Upper lobe of left lung (tissue), 6 donors: Measurements from ENCODE around the gene SV2C. TPM values are rescaled to one million over a fixed set of nuclear protein-coding genes. Genes with fewer than 3 reads are reported as not detected.
"Not testable (repeated sequence)": the region's sequence is repeated elsewhere in the genome, so short reads cannot be mapped to it uniquely, and the experiment has no call there.

Source experiments
- ATAC-seq, 2 donors: fragments of 200-7000 bp; cut with Tn5 transposase; one replicate each; pipeline ENCODE4 v1.9.1; 2022; ENCODE audit warnings: mild to moderate bottlenecking in 2 of 2, moderate library complexity in 2 of 2; ENCODE audit not compliant: low FRiP score in 2 of 2
- DNase-seq, 2 donors: peaks; one replicate each; pipeline ENCODE4 v3.0.0-alpha.2; 2019 to 2020
- H3K27ac ChIP-seq, 4 donors: fragments of 200-600 bp; sonication (generic); one replicate each; pipeline ENCODE4 v1.5.1; 2016 to 2019
- H3K27me3 ChIP-seq, 4 donors: fragments of 200-600 bp; sonication (generic); one replicate each; pipeline ENCODE4 v1.5.1; 2017 to 2019
- H3K36me3 ChIP-seq, 4 donors: fragments of 200-600 bp; sonication (generic); one replicate each; pipeline ENCODE4 v1.5.1; 2016 to 2019
- H3K4me1 ChIP-seq, 4 donors: fragments of 200-600 bp; sonication (generic); one replicate each; pipeline ENCODE4 v1.5.1; 2018 to 2019
- H3K4me3 ChIP-seq, 4 donors: fragments of 200-600 bp; sonication (generic); one replicate each; pipeline ENCODE4 v1.5.1; 2017 to 2019; ENCODE audit warnings: mild to moderate bottlenecking in 2 of 4, moderate library complexity in 1 of 4
- H3K9me3 ChIP-seq, 4 donors: fragments of 200-600 bp; sonication (generic); one replicate each; pipeline ENCODE4 v1.5.1; 2018 to 2019
- CTCF ChIP-seq, 6 experiments: fragments of 450-650 bp in 4 of 6; fragments of 200-600 bp in 2 of 6; sonication (generic) in 2 of 6; IDR thresholded peaks; one replicate each; pipeline ENCODE4 v1.5.1; 2016 to 2019; ENCODE audit warnings: antibody characterized with exemption in 6 of 6
- EP300 ChIP-seq, 4 donors: sonication (generic); formaldehyde crosslinking; IDR thresholded peaks; one replicate each; pipeline ENCODE4 v1.5.1; 2017; ENCODE audit warnings: antibody characterized with exemption in 4 of 4, control low read depth in 2 of 4
- POLR2A ChIP-seq, 4 donors: fragments of 450-650 bp; IDR thresholded peaks; one replicate each; pipeline ENCODE4 v1.5.1; 2016 to 2017; ENCODE audit warnings: antibody characterized with exemption in 4 of 4, mild to moderate bottlenecking in 2 of 4
- POLR2AphosphoS5 ChIP-seq, 2 donors: sonication (generic); formaldehyde crosslinking; IDR thresholded peaks; one replicate each; pipeline ENCODE4 v1.5.1; 2017; ENCODE audit warnings: antibody characterized with exemption in 2 of 2
- WGBS, 2 donors: methylation state at CpG; one replicate each; pipeline ENCODE4 v1.1.5; 2017 to 2018; 5-methylcytosine and 5-hydroxymethylcytosine counted together
- total RNA-seq, 6 donors: library from RNA; depleted of rRNA in 4 of 6; stranded (reverse); fragments of >200 nt in 4 of 6; gene quantifications; one replicate each; pipeline versions ENCODE4 v1.1.0 to v1.2.1, GENCODE V29; 2016 to 2021
- donor health status: DM: no; HTN: no; CAD: no; lungs with moderate emphysema.
- donor health status: DM: no; HTN: yes; CAD: no; lungs with severe emphysema.

Gene SV2C
- total RNA-seq, 6 donors from 2014 or later = 0.15 to 0.51 (median 0.21) TPM; not detected in 2

- H3K4me1 ChIP-seq = no peaks in the 10 kb centered on the region
- 92 to 93% methylated on average over 4 of the region's 4 CpGs for WGBS, 2 donors
- no peaks in the 10 kb centered on the region for H3K36me3 ChIP-seq
- H3K9me3 ChIP-seq = no peaks in the 10 kb centered on the region
- TF ChIP-seq CTCF (IDR thresholded peaks at IDR 0.05) = no peak
- no peak for TF ChIP-seq EP300 (IDR thresholded peaks at IDR 0.05)
- no peak for TF ChIP-seq POLR2AphosphoS5 (IDR thresholded peaks at IDR 0.05)
- no peak for TF ChIP-seq POLR2A (IDR thresholded peaks at IDR 0.05)
- no peak for DNase-seq
- no peak for ATAC-seq
- H3K4me3 ChIP-seq = no peak overlapping the region
- H3K27ac ChIP-seq = no peak overlapping the region
- no peaks in the 10 kb centered on the region for H3K27me3 ChIP-seq
Observed at GRCh38 chr5:76236684-76237083, 153.5 kb downstream of the SV2C start.

DNA sequence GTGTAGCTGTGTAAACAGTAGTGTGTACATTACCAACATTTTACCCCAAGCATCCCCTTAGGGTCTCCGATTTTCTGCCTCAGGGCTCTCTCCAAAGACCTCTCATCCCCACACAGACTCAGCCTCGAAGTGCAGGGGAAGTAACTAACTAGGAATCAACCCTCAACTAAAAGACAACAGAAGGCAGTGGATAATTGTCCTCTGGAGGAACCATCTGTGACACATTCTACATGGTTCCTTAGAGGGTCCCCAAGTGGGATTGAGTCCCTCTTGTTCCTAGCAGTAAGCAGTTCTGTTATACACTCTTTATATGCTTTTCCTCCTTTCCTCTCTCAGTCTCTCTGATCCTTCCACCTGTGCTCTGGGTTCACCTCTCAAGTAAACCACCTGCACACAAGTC lies 157.2 kb downstream of the SV2C start:
- Histone ChIP-seq H3K27me3 (no peaks in the 10 kb centered on the region), H3K9me3 (no peaks in the 10 kb centered on the region), H3K27ac (no peak overlapping the region), H3K36me3 (no peaks in the 10 kb centered on the region), H3K4me1 (no peaks in the 10 kb centered on the region), H3K4me3 (no peak overlapping the region)
- no peak for DNase-seq
- 60 to 68% methylated on average over 2 of the region's 2 CpGs for WGBS, 2 donors
- ATAC-seq = no peak
- TF ChIP-seq EP300 (IDR thresholded peaks at IDR 0.05) (no peak), POLR2AphosphoS5 (IDR thresholded peaks at IDR 0.05) (no peak), CTCF (IDR thresholded peaks at IDR 0.05) (no peak)

DNA sequence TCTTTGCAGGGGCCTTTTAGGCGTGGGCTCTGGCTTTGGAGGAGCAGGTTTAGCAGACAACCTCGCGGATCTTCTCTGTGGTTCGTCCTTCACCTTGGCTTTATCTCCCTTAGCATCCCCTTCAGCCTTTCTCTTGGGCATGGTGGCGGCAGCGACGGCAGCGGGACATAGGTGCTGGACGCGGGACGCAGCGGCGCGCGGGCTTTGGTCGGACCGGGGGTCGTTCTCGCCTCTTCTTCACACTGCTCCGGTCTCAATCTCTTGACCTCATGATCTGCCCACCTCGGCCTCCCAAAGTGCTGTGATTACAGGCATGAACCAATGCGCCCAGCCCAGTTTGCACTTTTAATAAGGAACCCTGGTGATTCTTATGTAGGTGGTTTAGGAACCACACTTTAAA lies 159.0 kb downstream of the SV2C start:
- DNase-seq = peak in 1 of 2 donors; percentile 74

DNA sequence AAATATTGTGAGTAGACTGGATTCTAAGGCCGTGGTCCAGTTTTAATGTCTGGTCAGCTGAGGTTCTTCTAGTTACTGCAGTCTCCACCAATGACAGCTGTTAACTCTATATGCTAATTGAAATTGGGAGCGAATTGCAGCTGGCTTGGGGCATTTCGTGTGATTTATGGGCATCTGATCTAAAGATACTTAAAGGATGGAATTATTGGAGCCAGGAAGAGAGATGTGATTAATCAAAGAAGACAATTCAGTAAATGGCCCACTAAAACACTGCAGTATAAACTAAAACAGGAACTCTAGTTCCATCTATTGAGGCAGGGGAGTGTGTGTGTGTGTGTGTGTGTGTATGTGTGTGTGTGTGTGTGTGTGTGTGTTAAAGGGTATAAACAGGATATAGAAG lies 162.4 kb downstream of the SV2C start:
- no peak overlapping the region for H3K27ac ChIP-seq
- no peak for TF ChIP-seq EP300 (IDR thresholded peaks at IDR 0.05)
- 62 to 64% methylated on average over 3 of the region's 3 CpGs for WGBS, 2 donors
- no peak for DNase-seq
- H3K36me3 ChIP-seq = no peaks in the 10 kb centered on the region
- no peak for ATAC-seq
- no peaks in the 10 kb centered on the region for H3K27me3 ChIP-seq
- H3K4me3 ChIP-seq = no peak overlapping the region
- no peaks in the 10 kb centered on the region for H3K9me3 ChIP-seq
- H3K4me1 ChIP-seq = no peaks in the 10 kb centered on the region

More for the DNA sequence above, 159.0 kb downstream of the SV2C start:
- ATAC-seq, H3K36me3 ChIP-seq, H3K4me1 ChIP-seq, H3K9me3 ChIP-seq, H3K27me3 ChIP-seq, H3K4me3 ChIP-seq, H3K27ac ChIP-seq: not testable (repeated sequence)
- 94% methylated on average over 8 to 22 of the region's 22 CpGs for WGBS, 2 donors

DNA sequence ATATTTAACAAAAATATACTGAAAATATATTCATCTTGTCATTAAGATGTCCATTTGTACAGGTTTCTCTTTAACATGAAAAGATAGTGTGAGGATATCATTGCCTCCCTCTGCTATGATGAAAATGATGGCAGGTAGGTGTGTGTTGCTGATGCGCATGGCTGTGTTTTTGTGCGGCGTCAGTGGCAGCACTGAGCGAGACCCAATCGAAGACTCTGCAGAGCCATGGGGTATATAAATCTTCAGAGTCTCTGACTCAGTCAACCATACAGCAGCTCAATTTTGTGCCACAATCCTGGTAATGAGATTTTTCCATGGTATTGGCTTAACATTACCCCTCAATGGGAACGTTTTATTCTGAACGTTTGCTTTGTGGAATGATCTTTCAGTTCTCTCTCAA lies 166.4 kb downstream of the SV2C start:
- H3K36me3 ChIP-seq = no peaks in the 10 kb centered on the region
- DNase-seq (no peak), ATAC-seq (no peak)
- H3K27ac ChIP-seq = no peak overlapping the region
- H3K4me3 ChIP-seq = no peak overlapping the region
- H3K4me1 ChIP-seq = no peaks in the 10 kb centered on the region
- TF ChIP-seq CTCF (IDR thresholded peaks at IDR 0.05) (no peak), POLR2A (IDR thresholded peaks at IDR 0.05) (no peak), POLR2AphosphoS5 (IDR thresholded peaks at IDR 0.05) (no peak), EP300 (IDR thresholded peaks at IDR 0.05) (no peak)
- WGBS, 2 donors = 87 to 89% methylated on average over 7 of the region's 7 CpGs
- no peaks in the 10 kb centered on the region for H3K27me3 ChIP-seq
- H3K9me3 ChIP-seq = no peaks in the 10 kb centered on the region

- no peaks in the 10 kb centered on the region for H3K27me3 ChIP-seq
- no peak overlapping the region for H3K4me3 ChIP-seq
- H3K4me1 ChIP-seq = no peaks in the 10 kb centered on the region
- no peak for TF ChIP-seq POLR2AphosphoS5 (IDR thresholded peaks at IDR 0.05)
- TF ChIP-seq EP300 (IDR thresholded peaks at IDR 0.05) = no peak
- no peak for TF ChIP-seq CTCF (IDR thresholded peaks at IDR 0.05)
- TF ChIP-seq POLR2A (IDR thresholded peaks at IDR 0.05) = no peak
- no peak for ATAC-seq
- DNase-seq = no peak
- WGBS, 2 donors = 75 to 77% methylated on average over 5 of the region's 5 CpGs
- no peaks in the 10 kb centered on the region for H3K36me3 ChIP-seq
- no peaks in the 10 kb centered on the region for H3K9me3 ChIP-seq
- H3K27ac ChIP-seq = no peak overlapping the region
Observed at GRCh38 chr5:76250463-76250862, 167.3 kb downstream of the SV2C start.
